Measurements from ENCODE around the gene LDLR.
A peak's percentile ranks its signal among the peaks of the same experiment; 100 is the strongest.
"Not testable (repeated sequence)": the region's sequence is repeated elsewhere in the genome, so short reads cannot be mapped to it uniquely, and the experiment has no call there.

LDLR gene

GRCh38 chr19:11088506-11089253, 583 bp upstream of the LDLR start:
- Histone ChIP-seq H3K4me1 (peaks cover 20% of the 10 kb centered on the region), H3K27me3 (ENCODE audit: low read depth) (no peaks in the 10 kb centered on the region), H3K36me3 (replicated peaks) (peaks cover 30% of the 10 kb centered on the region), H3K9me3 (no peaks in the 10 kb centered on the region), H3K4me3 (peak overlapping the region; percentile 86)
- DNase-seq (ENCODE audit: low spot score in 2 of 2): no peak
- in situ Hi-C loops (cut with MboI; ENCODE audit: low sequenced_read_pairs): no loop called here

DNA sequence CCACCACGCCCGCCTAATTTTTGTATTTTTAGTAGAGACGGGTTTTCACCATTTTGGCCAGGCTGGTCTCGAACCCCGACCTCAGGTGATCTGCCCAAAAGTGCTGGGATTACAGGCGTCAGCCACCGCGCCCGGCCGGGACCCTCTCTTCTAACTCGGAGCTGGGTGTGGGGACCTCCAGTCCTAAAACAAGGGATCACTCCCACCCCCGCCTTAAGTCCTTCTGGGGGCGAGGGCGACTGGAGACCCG, 676 bp downstream of the LDLR start:
- H3K27me3 ChIP-seq (ENCODE audit: low read depth); H3K9me3 ChIP-seq; DNase-seq (ENCODE audit: low spot score in 2 of 2); in situ Hi-C loops (cut with MboI; ENCODE audit: low sequenced_read_pairs): not testable (repeated sequence)
- Histone ChIP-seq H3K4me1 (peaks cover 24% of the 10 kb centered on the region), H3K4me3 (peak overlapping the region; percentile 86), H3K36me3 (replicated peaks) (peaks cover 42% of the 10 kb centered on the region)

DNA sequence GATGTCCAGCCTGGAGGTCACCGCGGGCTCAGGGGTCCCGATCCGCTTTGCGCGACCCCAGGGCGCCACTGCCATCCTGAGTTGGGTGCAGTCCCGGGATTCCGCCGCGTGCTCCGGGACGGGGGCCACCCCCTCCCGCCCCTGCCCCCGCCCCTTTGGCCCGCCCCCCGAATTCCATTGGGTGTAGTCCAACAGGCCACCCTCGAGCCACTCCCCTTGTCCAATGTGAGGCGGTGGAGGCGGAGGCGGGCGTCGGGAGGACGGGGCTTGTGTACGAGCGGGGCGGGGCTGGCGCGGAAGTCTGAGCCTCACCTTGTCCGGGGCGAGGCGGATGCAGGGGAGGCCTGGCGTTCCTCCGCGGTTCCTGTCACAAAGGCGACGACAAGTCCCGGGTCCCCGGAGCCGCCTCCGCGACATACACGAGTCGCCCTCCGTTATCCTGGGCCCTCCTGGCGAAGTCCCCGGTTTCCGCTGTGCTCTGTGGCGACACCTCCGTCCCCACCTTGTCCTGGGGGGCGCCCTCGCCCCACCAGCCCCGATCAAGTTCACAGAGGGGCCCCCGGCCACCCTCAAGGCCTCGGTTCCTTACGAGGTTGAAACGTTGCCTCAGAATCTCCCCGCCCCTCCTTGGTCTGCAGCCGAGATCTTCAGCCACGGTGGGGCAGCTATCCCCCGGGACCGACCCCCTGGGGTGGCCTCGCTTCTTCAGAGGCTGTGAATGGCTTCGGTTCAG, 1.2 kb downstream of the LDLR start:
- peaks cover 46% of the 10 kb centered on the region for H3K36me3 ChIP-seq (replicated peaks)

DNA sequence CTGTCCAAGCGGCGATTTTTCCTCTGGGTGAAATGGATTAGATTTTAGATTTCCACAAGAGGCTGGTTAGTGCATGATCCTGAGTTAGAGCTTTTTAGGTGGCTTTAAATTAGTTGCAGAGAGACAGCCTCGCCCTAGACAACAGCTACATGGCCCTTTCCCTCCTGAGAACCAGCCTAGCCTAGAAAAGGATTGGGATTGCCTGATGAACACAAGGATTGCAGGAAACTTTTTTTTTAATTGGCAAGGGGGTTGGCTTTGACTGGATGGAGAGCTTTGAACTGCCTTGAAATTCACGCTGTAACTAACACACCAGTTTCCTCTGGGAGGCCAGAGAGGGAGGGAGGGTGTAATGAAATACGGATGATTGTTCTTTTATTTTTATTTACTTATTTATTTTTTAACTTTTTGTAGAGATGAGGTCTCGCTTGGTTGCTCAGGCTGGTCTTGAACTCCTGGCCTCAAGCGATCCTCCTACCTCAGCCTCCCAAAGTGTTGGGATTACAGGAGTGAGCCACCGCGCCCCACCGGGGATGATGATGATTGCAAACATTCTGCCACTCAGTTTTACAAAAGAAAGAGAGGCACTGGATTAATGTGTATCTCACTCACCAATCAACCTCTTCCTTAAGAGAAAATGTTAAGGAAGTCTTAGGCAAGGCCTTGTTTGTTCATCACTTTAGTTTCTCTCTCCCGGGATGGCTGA, 1.9 kb downstream of the LDLR start:
- H3K4me3 ChIP-seq: peak overlapping the region; percentile 86
- in situ Hi-C loops (cut with MboI; ENCODE audit: low sequenced_read_pairs): no loop called here
- H3K36me3 ChIP-seq (replicated peaks): peaks cover 53% of the 10 kb centered on the region
- DNase-seq (ENCODE audit: low spot score in 2 of 2): peak in 1 of 2 experiments; percentile 32
- peaks cover 24% of the 10 kb centered on the region for H3K4me1 ChIP-seq
- no peaks in the 10 kb centered on the region for H3K27me3 ChIP-seq (ENCODE audit: low read depth)
- H3K9me3 ChIP-seq: no peaks in the 10 kb centered on the region

More for the DNA sequence above, 1.2 kb downstream of the LDLR start:
- DNase-seq (ENCODE audit: low spot score in 2 of 2): peak; percentile 94 to 99
- H3K4me3 ChIP-seq: peak overlapping the region; percentile 86
- H3K4me1 ChIP-seq: peaks cover 24% of the 10 kb centered on the region
- in situ Hi-C loops (cut with MboI; ENCODE audit: low sequenced_read_pairs): no loop called here
- no peaks in the 10 kb centered on the region for H3K9me3 ChIP-seq
- no peaks in the 10 kb centered on the region for H3K27me3 ChIP-seq (ENCODE audit: low read depth)

DNA sequence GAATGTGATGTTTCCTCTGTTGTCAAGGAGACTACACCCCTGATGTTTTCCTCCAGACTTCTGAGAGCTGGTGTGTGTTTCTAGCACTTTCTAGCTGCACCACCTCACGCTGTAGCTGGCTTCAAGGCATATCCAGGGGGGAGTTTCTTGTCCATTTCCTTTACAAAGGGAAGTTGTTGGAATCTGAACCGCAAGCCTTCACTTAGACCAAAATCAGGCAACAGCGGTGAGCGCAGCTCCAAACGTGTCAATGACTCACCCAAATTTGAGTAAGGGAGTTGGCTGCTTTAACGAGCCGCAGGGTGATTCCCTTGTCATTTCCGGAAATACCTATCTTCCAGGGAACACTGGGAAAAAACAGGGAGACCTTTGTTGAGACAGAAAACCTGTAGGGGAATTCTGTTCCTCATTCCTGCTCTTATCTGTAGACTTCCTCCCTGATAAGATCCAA, 2.5 kb downstream of the LDLR start:
- H3K36me3 ChIP-seq (replicated peaks): peaks cover 58% of the 10 kb centered on the region
- H3K4me3 ChIP-seq: peak overlapping the region; percentile 86
- no peaks in the 10 kb centered on the region for H3K9me3 ChIP-seq
- peak; percentile 44 to 56 for DNase-seq (ENCODE audit: low spot score in 2 of 2)
- peaks cover 24% of the 10 kb centered on the region for H3K4me1 ChIP-seq
- H3K27me3 ChIP-seq (ENCODE audit: low read depth): no peaks in the 10 kb centered on the region
- in situ Hi-C loops (cut with MboI; ENCODE audit: low sequenced_read_pairs): no loop called here

DNA sequence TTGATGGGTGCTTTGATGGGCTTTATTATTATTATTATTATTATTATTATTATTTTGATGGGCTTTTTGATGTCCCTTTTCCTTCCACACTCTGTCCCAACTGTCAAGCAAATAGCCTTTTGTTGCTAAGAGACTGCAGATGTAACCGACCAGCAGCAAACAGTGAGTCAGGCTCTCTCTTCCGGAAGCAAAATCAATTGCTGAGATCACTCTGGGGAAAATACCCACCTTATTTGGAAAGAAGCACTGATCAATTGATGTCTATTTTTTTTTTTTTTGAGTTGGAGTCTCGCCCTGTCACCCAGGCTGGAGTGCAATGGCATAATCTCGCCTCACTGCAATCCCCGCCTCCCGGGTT, 2.9 kb downstream of the LDLR start:
- peak overlapping the region; percentile 86 for H3K4me3 ChIP-seq
- H3K36me3 ChIP-seq (replicated peaks): peaks cover 58% of the 10 kb centered on the region
- peaks cover 24% of the 10 kb centered on the region for H3K4me1 ChIP-seq
- no peaks in the 10 kb centered on the region for H3K27me3 ChIP-seq (ENCODE audit: low read depth)
- H3K9me3 ChIP-seq: no peaks in the 10 kb centered on the region
- in situ Hi-C loops (cut with MboI; ENCODE audit: low sequenced_read_pairs): no loop called here
- no peak for DNase-seq (ENCODE audit: low spot score in 2 of 2)

DNA sequence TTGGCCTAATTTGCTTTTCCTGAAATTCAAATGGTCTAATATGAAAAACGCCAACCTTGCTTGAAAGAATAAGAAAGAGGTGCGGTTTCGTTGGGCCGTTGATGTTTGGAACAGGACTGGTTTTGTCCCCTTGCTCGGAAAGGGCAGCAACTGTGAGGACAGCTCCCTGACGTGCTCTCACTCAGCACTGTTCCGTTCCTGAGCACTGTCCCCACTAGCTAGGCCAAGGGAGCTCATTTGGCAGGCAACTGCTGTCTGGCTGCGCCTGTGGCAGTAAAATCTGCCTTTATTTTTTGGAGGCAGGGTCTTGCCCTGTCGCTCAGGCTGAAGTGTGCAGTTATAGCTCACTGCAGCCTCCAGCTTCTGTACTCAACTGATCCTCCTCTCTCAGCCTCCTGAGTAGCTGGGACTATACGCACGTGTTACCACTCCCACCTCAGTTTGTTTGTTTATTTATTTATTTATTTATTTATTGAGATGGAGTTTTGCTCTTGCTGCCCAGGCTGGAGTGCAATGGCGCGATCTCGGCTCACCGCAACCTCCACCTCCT, 4.5 kb downstream of the LDLR start:
- H3K36me3 ChIP-seq (replicated peaks): peaks cover 68% of the 10 kb centered on the region
- H3K27me3 ChIP-seq (ENCODE audit: low read depth): no peaks in the 10 kb centered on the region
- no peak for DNase-seq (ENCODE audit: low spot score in 2 of 2)
- no peak overlapping the region for H3K4me3 ChIP-seq
- no peaks in the 10 kb centered on the region for H3K9me3 ChIP-seq
- H3K4me1 ChIP-seq: peaks cover 19% of the 10 kb centered on the region
- in situ Hi-C loops (cut with MboI; ENCODE audit: low sequenced_read_pairs): no loop called here

- no peaks in the 10 kb centered on the region for H3K27me3 ChIP-seq (ENCODE audit: low read depth)
- no peak for DNase-seq (ENCODE audit: low spot score in 2 of 2)
- H3K4me3 ChIP-seq: no peak overlapping the region
- H3K4me1 ChIP-seq: peaks cover 16% of the 10 kb centered on the region
- no peaks in the 10 kb centered on the region for H3K9me3 ChIP-seq
- in situ Hi-C loops (cut with MboI; ENCODE audit: low sequenced_read_pairs): no loop called here
- peaks cover 74% of the 10 kb centered on the region for H3K36me3 ChIP-seq (replicated peaks)
Measured at GRCh38 chr19:11094520-11094894, 5.2 kb downstream of the LDLR start.

GRCh38 chr19:11096210-11096841, 7.1 kb downstream of the LDLR start:
- H3K4me1 ChIP-seq: peaks cover 16% of the 10 kb centered on the region
- H3K4me3 ChIP-seq: no peak overlapping the region
- H3K27me3 ChIP-seq (ENCODE audit: low read depth): no peaks in the 10 kb centered on the region
- peaks cover 82% of the 10 kb centered on the region for H3K36me3 ChIP-seq (replicated peaks)
- no peaks in the 10 kb centered on the region for H3K9me3 ChIP-seq
- in situ Hi-C loops (cut with MboI; ENCODE audit: low sequenced_read_pairs): no loop called here
- DNase-seq (ENCODE audit: low spot score in 2 of 2): no peak

DNA sequence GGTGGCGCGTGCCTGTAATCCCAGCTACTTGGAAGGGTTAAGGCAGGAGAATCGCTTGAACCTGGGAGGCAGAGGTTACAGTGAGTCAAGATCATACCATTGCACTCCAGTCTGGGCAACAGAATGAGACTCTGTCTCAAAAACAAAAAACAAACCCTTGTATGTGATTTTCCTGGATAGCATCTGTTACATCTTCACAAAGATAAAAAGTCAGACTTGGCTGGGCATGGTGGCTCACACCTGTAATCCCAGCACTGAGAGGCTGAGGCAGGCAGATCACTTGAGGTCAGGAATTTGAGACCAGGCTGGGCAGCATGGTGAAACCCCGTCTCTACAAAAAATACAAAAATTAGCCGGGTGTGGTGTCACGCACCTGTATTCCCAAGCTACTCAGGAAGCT, 8.1 kb downstream of the LDLR start:
- DNase-seq (ENCODE audit: low spot score in 2 of 2); H3K27me3 ChIP-seq (ENCODE audit: low read depth); H3K4me3 ChIP-seq; H3K9me3 ChIP-seq; H3K4me1 ChIP-seq; in situ Hi-C loops (cut with MboI; ENCODE audit: low sequenced_read_pairs): not testable (repeated sequence)
- peaks cover 84% of the 10 kb centered on the region for H3K36me3 ChIP-seq (replicated peaks)

GRCh38 chr19:11098327-11098726, 9.1 kb downstream of the LDLR start:
- Histone ChIP-seq H3K27me3 (ENCODE audit: low read depth) (no peaks in the 10 kb centered on the region), H3K4me1 (peaks cover 4% of the 10 kb centered on the region; the same call in 1 of the 2 replicates), H3K9me3 (no peaks in the 10 kb centered on the region), H3K4me3 (no peak overlapping the region), H3K36me3 (replicated peaks) (peaks cover 84% of the 10 kb centered on the region)
- in situ Hi-C loops (cut with MboI; ENCODE audit: low sequenced_read_pairs): no loop called here
- DNase-seq (ENCODE audit: low spot score in 2 of 2): no peak

DNA sequence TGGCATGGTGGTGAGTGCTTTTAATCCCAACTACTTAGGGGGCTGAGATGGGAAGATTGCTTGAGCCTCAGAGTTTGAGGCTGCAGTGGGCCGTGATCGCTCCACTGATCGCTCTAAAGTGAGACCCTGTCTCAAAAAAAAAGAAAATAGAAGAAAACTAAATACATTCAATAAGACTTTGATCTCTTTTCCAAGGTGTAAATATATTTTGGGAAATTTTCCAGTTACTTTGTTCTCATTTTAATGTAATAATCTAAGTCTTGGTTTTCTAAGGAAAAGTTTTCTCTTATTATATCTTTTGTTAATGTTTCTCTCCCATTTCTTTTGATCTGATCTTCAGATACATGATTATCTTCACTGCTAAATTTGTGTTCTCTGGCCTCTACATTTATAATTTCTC, 9.6 kb downstream of the LDLR start:
- H3K27me3 ChIP-seq (ENCODE audit: low read depth): no peaks in the 10 kb centered on the region
- no peaks in the 10 kb centered on the region for H3K9me3 ChIP-seq
- peaks cover 4% of the 10 kb centered on the region; the same call in 1 of the 2 replicates for H3K4me1 ChIP-seq
- in situ Hi-C loops (cut with MboI; ENCODE audit: low sequenced_read_pairs): no loop called here
- H3K4me3 ChIP-seq: no peak overlapping the region
- no peak for DNase-seq (ENCODE audit: low spot score in 2 of 2)
- H3K36me3 ChIP-seq (replicated peaks): peaks cover 84% of the 10 kb centered on the region

DNA sequence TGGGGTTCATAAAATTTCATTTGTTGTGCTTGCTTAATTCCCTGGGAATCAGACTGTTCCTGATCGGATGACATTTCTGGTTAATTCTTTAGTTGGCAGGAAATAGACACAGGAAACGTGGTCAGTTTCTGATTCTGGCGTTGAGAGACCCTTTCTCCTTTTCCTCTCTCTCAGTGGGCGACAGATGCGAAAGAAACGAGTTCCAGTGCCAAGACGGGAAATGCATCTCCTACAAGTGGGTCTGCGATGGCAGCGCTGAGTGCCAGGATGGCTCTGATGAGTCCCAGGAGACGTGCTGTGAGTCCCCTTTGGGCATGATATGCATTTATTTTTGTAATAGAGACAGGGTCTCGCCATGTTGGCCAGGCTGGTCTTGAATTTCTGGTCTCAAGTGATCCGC, 10.8 kb downstream of the LDLR start:
- in situ Hi-C loops (cut with MboI; ENCODE audit: low sequenced_read_pairs): loop anchor here (25.0 kb wide), 1 partner anchor 938 kb away; no protein-coding TSS in a partner anchor
- Histone ChIP-seq H3K27me3 (ENCODE audit: low read depth) (no peaks in the 10 kb centered on the region), H3K4me3 (no peak overlapping the region), H3K4me1 (no peaks in the 10 kb centered on the region; the same call in 1 of the 2 replicates), H3K9me3 (no peaks in the 10 kb centered on the region), H3K36me3 (replicated peaks) (peaks cover 84% of the 10 kb centered on the region)
- no peak for DNase-seq (ENCODE audit: low spot score in 2 of 2)
